ENCODE results near the gene DDAH1. TPM values are rescaled to one million over a fixed set of nuclear protein-coding genes. Genes with fewer than 3 reads are reported as not detected.
A peak's percentile ranks its signal among the peaks of the same experiment; 100 is the strongest.
"Not testable (repeated sequence)": the region's sequence is repeated elsewhere in the genome, so short reads cannot be mapped to it uniquely, and the experiment has no call there.

The DDAH1 gene
- 4.4 and 5.5 TPM in 2 replicates for total RNA-seq (2014; rRNA removed; shearing (Covaris generic))
- polyA plus RNA-seq (2015; cell fraction: cytosol; rRNA removed) = 4.7 and 6.0 TPM in 2 replicates
- 1.1 and 2.5 TPM in 2 replicates for polyA plus RNA-seq (2015; cell fraction: nucleus; rRNA removed)

- in situ Hi-C loops (cut with HindIII; ENCODE audit: low pct_unique_long_range_greater_than_20kb, low sequenced_read_pairs) = no loop called here
- peak; percentile 46 for DNase-seq (ENCODE audit: low read depth, low spot score)
These were observed at the start of gene DDAH1 for GRCh38 chr1:85465099-85465785. TSS of gene DDAH1 (minus strand) at chr1:85465159. CDS start at chr1:85465045, 114 bp downstream.

GRCh38 chr1:85513998-85514397 is 49.0 kb upstream of the DDAH1 start:
- not testable (repeated sequence) for DNase-seq (ENCODE audit: low read depth, low spot score)
- in situ Hi-C loops (cut with HindIII; ENCODE audit: low pct_unique_long_range_greater_than_20kb, low sequenced_read_pairs) = loop anchor here (25.0 kb wide), 1 partner anchor 177 kb away; no protein-coding TSS in a partner anchor

- in situ Hi-C loops (cut with HindIII; ENCODE audit: low pct_unique_long_range_greater_than_20kb, low sequenced_read_pairs) = loop anchor here (25.0 kb wide), 1 partner anchor 167 kb away; no protein-coding TSS in a partner anchor
- no peak for DNase-seq (ENCODE audit: low read depth, low spot score)
These were observed 39.5 kb upstream of the DDAH1 start for GRCh38 chr1:85504417-85504816.

GRCh38 chr1:85502625-85503083 is 37.7 kb upstream of the DDAH1 start:
- peak; percentile 80 for DNase-seq (ENCODE audit: low read depth, low spot score)
- in situ Hi-C loops (cut with HindIII; ENCODE audit: low pct_unique_long_range_greater_than_20kb, low sequenced_read_pairs) = loop anchor here (25.0 kb wide), 1 partner anchor 165 kb away; no protein-coding TSS in a partner anchor

GRCh38 chr1:85502171-85502570 is 37.2 kb upstream of the DDAH1 start:
- in situ Hi-C loops (cut with HindIII; ENCODE audit: low pct_unique_long_range_greater_than_20kb, low sequenced_read_pairs) = loop anchor here (25.0 kb wide), 1 partner anchor 165 kb away; no protein-coding TSS in a partner anchor
- no peak for DNase-seq (ENCODE audit: low read depth, low spot score)

GRCh38 chr1:85501355-85501898 is 36.5 kb upstream of the DDAH1 start:
- DNase-seq (ENCODE audit: low read depth, low spot score) = no peak
- in situ Hi-C loops (cut with HindIII; ENCODE audit: low pct_unique_long_range_greater_than_20kb, low sequenced_read_pairs) = loop anchor here (25.0 kb wide), 1 partner anchor 164 kb away; no protein-coding TSS in a partner anchor

- no peak for DNase-seq (ENCODE audit: low read depth, low spot score)
- in situ Hi-C loops (cut with HindIII; ENCODE audit: low pct_unique_long_range_greater_than_20kb, low sequenced_read_pairs) = no loop called here
These were observed 32.1 kb upstream of the DDAH1 start for GRCh38 chr1:85496941-85497582.

GRCh38 chr1:85495556-85495955 is 30.6 kb upstream of the DDAH1 start:
- in situ Hi-C loops (cut with HindIII; ENCODE audit: low pct_unique_long_range_greater_than_20kb, low sequenced_read_pairs) = no loop called here
- DNase-seq (ENCODE audit: low read depth, low spot score) = no peak

- in situ Hi-C loops (cut with HindIII; ENCODE audit: low pct_unique_long_range_greater_than_20kb, low sequenced_read_pairs) = no loop called here
- no peak for DNase-seq (ENCODE audit: low read depth, low spot score)
These were observed 29.9 kb upstream of the DDAH1 start for GRCh38 chr1:85494904-85495266.

GRCh38 chr1:85494074-85494903 is 29.3 kb upstream of the DDAH1 start:
- in situ Hi-C loops (cut with HindIII; ENCODE audit: low pct_unique_long_range_greater_than_20kb, low sequenced_read_pairs) = no loop called here
- DNase-seq (ENCODE audit: low read depth, low spot score) = peak; percentile 73

GRCh38 chr1:85490270-85490985 is 25.5 kb upstream of the DDAH1 start:
- in situ Hi-C loops (cut with HindIII; ENCODE audit: low pct_unique_long_range_greater_than_20kb, low sequenced_read_pairs) = no loop called here
- DNase-seq (ENCODE audit: low read depth, low spot score) = no peak

- in situ Hi-C loops (cut with HindIII; ENCODE audit: low pct_unique_long_range_greater_than_20kb, low sequenced_read_pairs) = no loop called here
- DNase-seq (ENCODE audit: low read depth, low spot score) = no peak
These were observed 23.2 kb upstream of the DDAH1 start for GRCh38 chr1:85488126-85488525.

- in situ Hi-C loops (cut with HindIII; ENCODE audit: low pct_unique_long_range_greater_than_20kb, low sequenced_read_pairs) = no loop called here
- no peak for DNase-seq (ENCODE audit: low read depth, low spot score)
These were observed 20.6 kb upstream of the DDAH1 start for GRCh38 chr1:85485516-85485915.

GRCh38 chr1:85484716-85485115 is 19.8 kb upstream of the DDAH1 start:
- DNase-seq (ENCODE audit: low read depth, low spot score) = no peak
- in situ Hi-C loops (cut with HindIII; ENCODE audit: low pct_unique_long_range_greater_than_20kb, low sequenced_read_pairs) = no loop called here

- in situ Hi-C loops (cut with HindIII; ENCODE audit: low pct_unique_long_range_greater_than_20kb, low sequenced_read_pairs) = no loop called here
- no peak for DNase-seq (ENCODE audit: low read depth, low spot score)
These were observed 19.3 kb upstream of the DDAH1 start for GRCh38 chr1:85484264-85484663.

GRCh38 chr1:85481688-85482087 is 16.7 kb upstream of the DDAH1 start:
- no peak for DNase-seq (ENCODE audit: low read depth, low spot score)
- in situ Hi-C loops (cut with HindIII; ENCODE audit: low pct_unique_long_range_greater_than_20kb, low sequenced_read_pairs) = no loop called here

- in situ Hi-C loops (cut with HindIII; ENCODE audit: low pct_unique_long_range_greater_than_20kb, low sequenced_read_pairs) = no loop called here
These were observed 15.6 kb upstream of the DDAH1 start for GRCh38 chr1:85480566-85480965.

More at GRCh38 chr1:85480566-85480965, 15.6 kb upstream of the DDAH1 start:
- no peak for DNase-seq (ENCODE audit: low read depth, low spot score)
